A673 (cell line): Measurements from ENCODE around the gene GRIN3B.

Experiments used
- CTCF ChIP-seq: fragments of 300-800, 200-600 bp; sonication (generic); conservative IDR thresholded peaks from 2 replicates; pipeline ENCODE4 v1.5.1; 2017; ENCODE audit warnings: low read depth, mild to moderate bottlenecking, antibody characterized with exemption, low read length, moderate library complexity, mixed read lengths
- EZH2 ChIP-seq: fragments of 200-600 bp; sonication (generic); IDR thresholded peaks from 2 replicates; pipeline ENCODE4 v1.6.1; 2017; ENCODE audit warnings: borderline replicate concordance, low read depth, mild to moderate bottlenecking, mixed read lengths, antibody characterized with exemption, low read length; ENCODE audit not compliant: poor library complexity, severe bottlenecking

DNA sequence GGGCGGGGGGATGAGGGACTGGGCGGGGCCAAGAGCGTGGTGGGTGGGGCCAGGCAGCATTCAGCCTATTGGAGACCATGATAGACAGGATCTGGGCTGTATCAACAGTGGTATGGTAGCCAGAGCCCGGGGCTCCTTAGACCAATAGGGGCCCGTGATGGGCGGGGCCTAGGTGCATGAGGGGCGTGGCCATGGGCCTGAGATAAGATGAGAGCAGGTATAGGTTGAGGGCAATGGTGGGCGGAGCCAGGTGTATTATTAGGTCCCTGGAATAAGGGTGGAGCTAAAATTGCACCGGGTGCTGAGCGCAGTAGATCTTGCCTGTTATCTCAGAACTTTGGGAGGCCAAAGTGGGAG, 45.0 kb downstream of the GRIN3B start:
- TF ChIP-seq CTCF = no peak
- no peak for TF ChIP-seq EZH2
